ENCODE measurements around the gene CACNA1F.

CACNA1F gene

GRCh38 chrX:49257074-49257790 is 24.1 kb upstream of the CACNA1F start:
- DNase-seq = no peak

DNA sequence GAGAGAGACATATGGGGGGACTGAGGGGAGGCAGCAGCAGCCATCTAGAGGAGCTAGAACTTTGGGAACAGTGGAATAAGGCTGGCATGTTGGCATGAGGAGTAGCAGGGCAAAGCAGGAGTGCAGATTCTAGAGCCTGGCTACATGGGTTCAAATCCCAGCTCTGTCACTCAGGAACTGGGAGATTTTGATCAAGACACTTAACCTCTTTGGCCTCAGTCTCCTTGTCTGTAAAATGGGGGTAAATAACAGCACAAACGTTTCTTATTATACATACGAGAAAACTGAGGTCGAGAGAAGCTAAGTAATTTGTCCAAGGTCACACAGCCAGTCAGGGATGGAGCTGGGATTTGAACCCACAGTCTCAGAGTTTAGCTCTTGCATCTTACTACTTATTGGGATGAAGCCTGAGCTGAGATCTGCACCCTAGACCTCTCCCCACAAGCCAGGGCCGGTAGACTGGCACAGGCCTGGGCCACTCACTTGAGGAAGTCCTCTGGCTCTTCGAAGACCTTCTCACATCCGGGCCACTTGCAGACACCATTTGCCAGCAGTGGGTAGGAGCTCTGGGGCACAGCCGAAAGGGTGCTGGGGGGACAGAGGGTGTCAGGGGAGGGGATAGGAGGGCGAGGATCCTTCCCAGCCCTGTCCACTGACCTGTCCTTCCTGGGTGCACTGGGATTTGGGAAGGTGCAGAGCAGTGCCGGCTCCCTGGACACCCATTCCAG is 23.3 kb upstream of the CACNA1F start:
- no peak for DNase-seq

- DNase-seq = no peak
These were observed 21.5 kb upstream of the CACNA1F start for GRCh38 chrX:49254639-49255038.

GRCh38 chrX:49251325-49251724 is 18.2 kb upstream of the CACNA1F start:
- DNase-seq = no peak

- no peak for DNase-seq
These were observed 17.4 kb upstream of the CACNA1F start for GRCh38 chrX:49250578-49250977.

DNA sequence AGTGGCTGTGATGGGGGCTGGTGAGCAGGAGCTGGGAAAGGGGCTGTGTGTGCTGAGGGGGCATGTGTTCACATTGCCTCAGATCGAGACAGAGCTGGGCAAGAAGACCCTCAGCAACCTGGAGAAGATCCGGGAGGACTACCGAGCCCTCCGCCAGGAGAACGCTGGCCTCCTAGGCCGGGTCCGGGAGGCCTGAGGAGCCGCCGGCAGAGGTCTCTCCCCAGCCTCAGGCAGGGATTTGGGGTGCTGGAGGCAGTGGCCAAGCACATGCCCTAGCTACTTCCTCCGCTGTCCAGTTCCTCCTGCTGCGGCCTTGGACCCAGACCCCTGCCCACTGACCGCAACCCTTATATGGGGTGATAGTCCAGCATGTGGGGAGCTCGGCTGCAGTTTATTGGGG is 16.9 kb upstream of the CACNA1F start:
- DNase-seq = no peak

- DNase-seq = no peak
These were observed 16.5 kb upstream of the CACNA1F start for GRCh38 chrX:49249616-49250015.

- DNase-seq = no peak
These were observed 15.9 kb upstream of the CACNA1F start for GRCh38 chrX:49249071-49249470.

DNA sequence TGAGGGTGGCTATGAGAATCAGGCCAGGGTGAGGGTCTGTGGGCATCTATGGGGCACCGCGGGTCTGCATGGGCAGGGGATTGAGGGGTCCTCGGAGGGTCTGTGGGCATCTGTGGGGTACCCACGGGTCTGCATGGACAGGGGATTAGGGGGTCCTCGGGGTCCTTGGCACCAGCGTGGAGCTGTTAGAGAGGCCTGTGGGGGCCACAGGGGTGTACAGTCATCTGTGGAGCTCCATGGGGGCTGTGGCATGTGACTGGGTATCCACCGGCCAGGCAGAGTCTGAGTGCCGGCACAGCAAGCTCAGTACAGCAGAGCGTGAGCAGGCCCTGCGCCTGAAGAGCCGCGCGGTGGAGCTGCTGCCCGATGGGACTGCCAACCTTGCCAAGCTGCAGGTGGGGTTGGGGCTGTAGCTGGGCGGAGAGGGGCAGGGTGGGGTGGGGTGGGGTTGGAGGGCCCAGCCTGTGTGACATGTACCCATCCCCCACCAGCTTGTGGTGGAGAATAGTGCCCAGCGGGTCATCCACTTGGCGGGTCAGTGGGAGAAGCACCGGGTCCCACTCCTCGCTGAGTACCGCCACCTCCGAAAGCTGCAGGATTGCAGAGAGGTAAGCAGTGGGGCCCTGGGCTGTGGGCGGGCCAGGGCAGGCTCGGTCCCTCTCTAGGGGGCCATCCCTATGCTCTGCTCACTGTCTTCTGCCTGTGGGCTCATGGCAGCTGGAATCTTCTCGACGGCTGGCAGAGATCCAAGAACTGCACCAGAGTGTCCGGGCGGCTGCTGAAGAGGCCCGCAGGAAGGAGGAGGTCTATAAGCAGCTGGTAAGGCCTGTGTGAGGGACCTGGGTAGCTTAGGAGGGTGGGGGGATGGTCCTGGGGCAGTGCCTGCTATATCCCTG is 15.0 kb upstream of the CACNA1F start:
- DNase-seq = no peak

GRCh38 chrX:49247346-49247745 is 14.2 kb upstream of the CACNA1F start:
- DNase-seq = no peak

DNA sequence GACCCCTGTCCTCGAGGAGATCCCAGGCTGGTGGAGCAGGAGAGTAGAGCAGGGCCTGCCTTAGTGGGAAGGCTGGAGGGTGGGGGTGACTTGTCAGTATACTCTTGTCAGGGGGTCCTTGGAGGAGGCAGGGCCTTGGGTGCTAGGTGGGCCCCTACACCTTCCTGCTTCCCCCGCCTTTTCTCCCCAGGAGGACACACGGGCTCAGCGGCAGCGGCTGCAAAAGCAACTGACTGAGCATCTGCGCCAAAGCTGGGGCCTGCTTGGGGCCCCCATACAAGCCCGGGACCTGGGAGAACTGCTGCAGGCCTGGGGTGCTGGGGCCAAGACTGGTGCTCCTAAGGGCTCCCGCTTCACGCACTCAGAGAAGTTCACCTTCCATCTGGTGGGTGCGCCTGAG is 13.4 kb upstream of the CACNA1F start:
- no peak for DNase-seq

DNA sequence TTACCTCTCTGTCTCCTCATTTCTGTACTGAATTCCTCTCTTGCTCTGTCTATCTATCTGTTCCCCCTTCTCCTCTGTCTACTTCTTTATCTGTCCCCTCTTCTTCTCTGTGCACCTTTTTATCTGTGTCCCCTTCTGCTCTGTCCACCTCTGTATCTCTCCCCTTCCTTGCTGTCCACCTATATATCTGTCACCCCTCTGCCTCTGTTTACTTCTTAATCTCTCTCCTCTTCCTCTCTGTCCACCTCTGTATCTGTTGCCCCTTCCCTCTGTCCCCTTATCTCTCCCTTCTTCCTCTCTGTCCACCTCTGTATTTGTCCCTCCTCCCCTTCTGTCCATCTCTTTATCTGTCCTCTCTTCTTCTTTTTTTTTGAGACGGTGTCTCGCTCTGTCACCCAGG is 11.1 kb upstream of the CACNA1F start:
- DNase-seq = no peak

DNA sequence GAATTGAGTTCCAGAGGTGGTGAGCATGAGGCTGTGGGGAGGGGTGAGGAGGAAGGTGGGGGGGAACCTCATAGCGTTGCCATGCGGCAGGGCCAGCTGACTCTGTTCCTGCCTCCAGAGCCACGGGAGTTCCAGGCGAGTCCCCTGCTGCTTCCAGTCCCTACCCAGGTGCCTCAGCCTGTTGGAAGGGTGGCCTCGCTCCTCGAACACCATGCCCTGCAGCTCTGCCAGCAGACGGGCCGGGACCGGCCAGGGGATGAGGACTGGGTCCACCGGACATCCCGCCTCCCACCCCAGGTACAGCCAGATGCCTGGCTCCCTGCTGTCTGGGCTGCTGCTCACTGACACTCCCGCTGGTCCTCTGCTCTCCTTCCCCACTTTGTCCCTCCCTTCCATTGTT is 10.0 kb upstream of the CACNA1F start:
- DNase-seq = no peak

DNA sequence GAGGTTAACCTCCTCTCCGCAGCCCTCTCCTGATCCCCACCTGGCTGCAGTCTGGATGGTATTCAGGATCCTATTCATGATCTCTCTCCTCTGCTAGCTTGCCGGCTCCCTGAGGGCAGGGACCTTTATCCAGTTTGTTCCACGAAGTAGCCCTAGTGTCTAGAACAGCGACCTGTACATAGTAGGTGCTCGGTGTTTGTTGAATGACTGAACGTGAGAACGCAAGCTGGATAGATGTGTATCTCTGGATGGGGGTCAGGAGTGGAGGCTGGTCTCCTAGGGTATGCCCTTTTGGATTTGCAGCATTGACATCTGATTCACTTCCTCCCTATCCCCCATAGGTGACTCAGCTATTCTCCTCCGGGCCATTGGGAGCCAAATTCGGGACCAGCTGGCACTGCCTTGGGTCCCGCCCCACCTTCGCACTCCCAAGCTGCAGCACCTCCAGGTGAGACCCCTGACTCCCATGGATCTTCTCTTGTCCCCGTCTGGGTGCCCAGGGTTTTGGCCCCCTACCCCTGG is 9.5 kb upstream of the CACNA1F start:
- no peak for DNase-seq

DNA sequence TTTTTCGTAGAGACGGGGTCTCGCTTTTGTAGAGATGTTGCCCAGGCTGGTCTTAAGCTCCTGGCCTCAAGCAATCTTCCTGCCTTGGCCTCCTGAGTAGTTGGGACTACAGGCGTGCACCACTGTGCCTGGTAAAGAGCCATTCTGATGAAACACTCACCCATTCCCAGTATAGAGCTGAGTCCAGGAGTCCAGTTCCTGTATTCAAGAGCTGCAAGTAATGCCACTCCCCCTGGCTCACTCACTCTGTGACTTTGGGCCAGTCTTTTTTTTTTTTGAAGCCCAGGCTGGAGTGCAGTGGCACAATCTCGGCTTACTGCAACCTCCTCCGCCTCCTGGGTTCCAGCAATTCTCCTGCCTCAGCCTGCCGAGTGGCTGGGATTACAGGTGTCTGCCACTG is 5.6 kb upstream of the CACNA1F start:
- DNase-seq = no peak

DNA sequence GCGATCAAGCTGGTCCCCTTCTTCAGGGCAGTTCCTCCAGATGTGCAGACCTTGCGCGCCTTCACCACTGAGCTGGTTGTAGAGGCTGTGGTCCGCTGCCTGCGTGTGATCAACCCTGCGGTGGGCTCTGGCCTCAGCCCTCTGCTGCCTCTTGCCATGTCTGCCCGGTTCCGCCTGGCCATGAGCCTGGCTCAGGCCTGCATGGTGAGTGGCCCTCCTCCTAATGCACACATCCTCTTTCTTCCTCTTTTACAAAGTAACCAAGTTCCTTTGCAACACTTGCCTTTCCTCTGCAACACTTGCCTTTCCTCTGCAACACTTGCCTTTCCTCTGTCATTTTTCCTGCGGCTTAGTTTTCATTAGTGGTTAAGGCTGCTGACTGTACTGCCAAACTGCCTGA is 3.9 kb upstream of the CACNA1F start:
- DNase-seq = peak in 1 of 2 donors; percentile 15

- DNase-seq = no peak
These were observed 881 bp upstream of the CACNA1F start for GRCh38 chrX:49233887-49234555.

GRCh38 chrX:49232525-49232924 is 615 bp downstream of the CACNA1F start:
- no peak for DNase-seq

- DNase-seq = no peak
These were observed 1.7 kb downstream of the CACNA1F start for GRCh38 chrX:49231333-49232000.

GRCh38 chrX:49230500-49231232 is 2.5 kb downstream of the CACNA1F start:
- DNase-seq = peak; percentile 67 to 70

DNA sequence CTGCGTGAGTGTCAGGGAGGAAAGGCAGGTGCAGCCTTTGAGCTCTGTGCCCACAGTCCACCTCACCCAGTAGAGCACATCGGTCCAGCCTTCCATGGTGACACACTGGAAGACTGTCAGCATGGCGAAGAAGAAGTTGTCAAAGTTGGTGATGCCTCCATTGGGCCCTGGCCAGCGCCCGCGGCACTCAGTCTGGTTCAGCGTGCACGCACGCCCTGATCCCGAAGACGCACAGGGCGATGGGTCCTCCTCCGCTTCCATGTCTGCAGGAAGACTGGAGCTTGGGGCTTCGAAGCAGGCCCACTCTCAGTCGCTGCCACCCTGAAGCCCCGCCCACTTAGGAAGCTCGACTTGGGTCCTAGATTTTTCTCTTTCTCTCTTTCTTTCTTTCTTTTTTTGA is 5.0 kb downstream of the CACNA1F start:
- DNase-seq = no peak
